Astrocyte (in vitro differentiated cells and primary cell): ENCODE measurements around the gene PCGF5.

ENCODE experiments used
- EZH2 ChIP-seq: IDR thresholded peaks from 2 replicates; pipeline ENCODE4 v1.6.1; 2012; ENCODE audit warnings: mild to moderate bottlenecking, low read length, inconsistent platforms; ENCODE audit not compliant: insufficient read depth
- TF ChIP-seq, protein P1 (sequence below): IDR thresholded peaks from 2 replicates; pipeline ENCODE4 v1.5.1; 2011; ENCODE audit warnings: low read depth, mild to moderate bottlenecking, inconsistent platforms, low read length, moderate library complexity; ENCODE audit not compliant: insufficient read depth

DNA sequence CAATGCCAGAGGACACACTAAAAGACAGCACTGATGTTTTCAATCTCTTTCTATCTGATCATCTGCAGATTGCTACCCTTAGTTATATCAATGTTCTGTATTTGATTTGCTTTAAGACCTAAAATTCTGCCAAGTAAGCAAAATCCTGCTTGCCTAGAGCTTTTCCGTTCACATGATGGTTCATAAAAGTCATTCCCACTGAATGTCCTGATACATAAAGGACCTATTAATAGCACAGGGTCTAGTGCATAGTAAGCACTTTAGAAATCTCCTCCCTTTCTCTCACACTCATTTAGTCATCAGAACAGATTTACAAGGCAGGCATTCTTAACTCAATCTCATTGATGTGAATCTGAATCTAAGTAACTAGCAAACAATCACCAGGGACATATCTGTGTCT, 68.8 kb downstream of the PCGF5 start:
- TF ChIP-seq, protein P1, sequence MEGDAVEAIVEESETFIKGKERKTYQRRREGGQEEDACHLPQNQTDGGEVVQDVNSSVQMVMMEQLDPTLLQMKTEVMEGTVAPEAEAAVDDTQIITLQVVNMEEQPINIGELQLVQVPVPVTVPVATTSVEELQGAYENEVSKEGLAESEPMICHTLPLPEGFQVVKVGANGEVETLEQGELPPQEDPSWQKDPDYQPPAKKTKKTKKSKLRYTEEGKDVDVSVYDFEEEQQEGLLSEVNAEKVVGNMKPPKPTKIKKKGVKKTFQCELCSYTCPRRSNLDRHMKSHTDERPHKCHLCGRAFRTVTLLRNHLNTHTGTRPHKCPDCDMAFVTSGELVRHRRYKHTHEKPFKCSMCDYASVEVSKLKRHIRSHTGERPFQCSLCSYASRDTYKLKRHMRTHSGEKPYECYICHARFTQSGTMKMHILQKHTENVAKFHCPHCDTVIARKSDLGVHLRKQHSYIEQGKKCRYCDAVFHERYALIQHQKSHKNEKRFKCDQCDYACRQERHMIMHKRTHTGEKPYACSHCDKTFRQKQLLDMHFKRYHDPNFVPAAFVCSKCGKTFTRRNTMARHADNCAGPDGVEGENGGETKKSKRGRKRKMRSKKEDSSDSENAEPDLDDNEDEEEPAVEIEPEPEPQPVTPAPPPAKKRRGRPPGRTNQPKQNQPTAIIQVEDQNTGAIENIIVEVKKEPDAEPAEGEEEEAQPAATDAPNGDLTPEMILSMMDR: no peak
- TF ChIP-seq EZH2: no peak
